SK-N-SH (cell line): ENCODE data around the gene TP73. TPM values are rescaled to one million over a fixed set of nuclear protein-coding genes. Genes with fewer than 3 reads are reported as not detected.

Source experiments
- CTCF ChIA-PET: fragments of 300-600, 350-600 bp; formaldehyde crosslinking; extraction: SDS; loops from one replicate; lab custom pipeline; 2021; lab: Yijun Ruan, JAX
- POLR2A ChIA-PET: fragments of 350-600 bp; sonication (Branson Sonifier 250); formaldehyde crosslinking; extraction: SDS; loops from one replicate; lab custom pipeline; 2020; ENCODE audit warnings: antibody characterized with exemption, inconsistent platforms; lab: Yijun Ruan, JAX
- DNase-seq: peaks from one replicate; pipeline ENCODE4 v3.0.0; 2012
- H2AFZ ChIP-seq: fragments of 200-600 bp; sonication (generic); 2 replicates; pipeline ENCODE4 v1.8.1; 2016; ENCODE audit warnings: antibody characterized with exemption, mild to moderate bottlenecking, low read depth
- H3F3A ChIP-seq: fragments of 200-600 bp; sonication (generic); replicated peaks from 2 replicates; pipeline ENCODE3; 2016; ENCODE audit warnings: antibody characterized with exemption, mild to moderate bottlenecking; ENCODE audit not compliant: insufficient read depth
- H3K27ac ChIP-seq, 2 experiments: fragments of 200-500 bp in 1 of 2; fragments of 200-600 bp in 1 of 2; sonication (Bioruptor generic) in 1 of 2; sonication (generic), shearing (Covaris generic) in 1 of 2; 2 replicates each; pipeline versions ENCODE4 v1.5.1 to v1.6.1; 2014 to 2016; ENCODE audit warnings: low read depth in 2 of 2, inconsistent platforms in 1 of 2, low read length in 1 of 2, mild to moderate bottlenecking in 1 of 2, mixed read lengths in 1 of 2
- H3K27me3 ChIP-seq: fragments of 200-600 bp; sonication (generic), shearing (Covaris generic); 2 replicates; pipeline ENCODE4 v1.6.1; 2016; ENCODE audit warnings: mixed run types; ENCODE audit not compliant: insufficient read depth
- H3K36me3 ChIP-seq, 2 experiments: fragments of 200-500 bp in 1 of 2; fragments of 200-600 bp in 1 of 2; sonication (Bioruptor generic) in 1 of 2; sonication (generic) in 1 of 2; replicated peaks in 1 of 2; 2 replicates each; pipeline versions ENCODE3 to v1.5.1; 2014 to 2016; ENCODE audit warnings: low read length in 1 of 2, mild to moderate bottlenecking in 1 of 2; ENCODE audit not compliant: insufficient read depth in 2 of 2, control insufficient read depth in 1 of 2
- H3K4me1 ChIP-seq, 2 experiments: fragments of 200-500 bp in 1 of 2; fragments of 200-600 bp in 1 of 2; sonication (Bioruptor generic) in 1 of 2; sonication (generic), shearing (Covaris generic) in 1 of 2; 2 replicates each; pipeline versions ENCODE4 v1.5.1 to v1.6.1; 2014 to 2016; ENCODE audit warnings: low read depth in 1 of 2, low read length in 1 of 2, mixed run types in 1 of 2; ENCODE audit not compliant: insufficient read depth in 2 of 2, control insufficient read depth in 1 of 2
- H3K4me2 ChIP-seq: fragments of 200-600 bp; sonication (generic), shearing (Covaris generic); 2 replicates; pipeline ENCODE4 v1.6.1; 2017; ENCODE audit warnings: mixed run types
- H3K4me3 ChIP-seq, 2 experiments: fragments of 200-500 bp in 1 of 2; fragments of 200-600 bp in 1 of 2; sonication (Bioruptor generic) in 1 of 2; sonication (generic), shearing (Covaris generic) in 1 of 2; 2 replicates each; pipeline versions ENCODE4 v1.5.1 to v1.8.1; 2014 to 2016; ENCODE audit warnings: low read depth in 2 of 2, inconsistent platforms in 1 of 2, low read length in 1 of 2, mild to moderate bottlenecking in 1 of 2, mixed read lengths in 1 of 2, moderate library complexity in 1 of 2
- H3K79me2 ChIP-seq: fragments of 200-600 bp; sonication (generic); 2 replicates; pipeline ENCODE4 v1.8.1; 2017; ENCODE audit warnings: mild to moderate bottlenecking; ENCODE audit not compliant: insufficient read depth
- H3K9ac ChIP-seq: fragments of 200-600 bp; sonication (generic); 2 replicates; pipeline ENCODE4 v1.6.1; 2017; ENCODE audit warnings: mixed run types
- H3K9me2 ChIP-seq: fragments of 200-600 bp; sonication (generic); 2 replicates; pipeline ENCODE4 v1.6.1; 2017; ENCODE audit warnings: mixed run types
- H3K9me3 ChIP-seq: fragments of 200-600 bp; sonication (generic); 2 replicates; pipeline ENCODE4 v1.6.1; 2017; ENCODE audit warnings: mixed run types, mild to moderate bottlenecking, moderate library complexity
- H4K20me1 ChIP-seq: fragments of 200-600 bp; sonication (generic); 2 replicates; pipeline ENCODE4 v1.6.1; 2017; ENCODE audit warnings: mild to moderate bottlenecking, mixed run types; ENCODE audit not compliant: insufficient read depth
- CHD2 ChIP-seq: fragments of 150-350 bp; IDR thresholded peaks from 2 replicates; pipeline ENCODE4 v1.6.1; 2018; ENCODE audit warnings: low read length; ENCODE audit not compliant: partially characterized antibody
- FOSL2 ChIP-seq: IDR thresholded peaks from 2 replicates; pipeline ENCODE4 v1.4.0; 2012; ENCODE audit warnings: low read depth, mild to moderate bottlenecking, moderate library complexity, borderline replicate concordance
- FOXJ3 ChIP-seq: sonication (generic); formaldehyde crosslinking; IDR thresholded peaks from 2 replicates; pipeline ENCODE4 v1.5.1; 2020; ENCODE audit warnings: mild to moderate bottlenecking, missing genetic modification reagents
- FOXM1 ChIP-seq: IDR thresholded peaks from 2 replicates; pipeline ENCODE4 v1.4.0; 2012; ENCODE audit warnings: low read depth, mild to moderate bottlenecking
- GABPA ChIP-seq: IDR thresholded peaks from 2 replicates; pipeline ENCODE4 v1.4.0; 2012; ENCODE audit warnings: low read depth, mild to moderate bottlenecking
- MEF2A ChIP-seq: IDR thresholded peaks from 2 replicates; pipeline ENCODE4 v1.4.0; 2012; ENCODE audit warnings: low read depth, borderline replicate concordance
- MXI1 ChIP-seq: IDR thresholded peaks from 2 replicates; pipeline ENCODE4 v1.6.1; 2012; ENCODE audit warnings: mild to moderate bottlenecking, low read depth, low read length, improper control_type of control experiment
- NRF1 ChIP-seq: IDR thresholded peaks from 2 replicates; pipeline ENCODE4 v1.6.1; 2012; ENCODE audit warnings: low read depth, mild to moderate bottlenecking, low read length
- POLR2AphosphoS5 ChIP-seq: IDR thresholded peaks from 2 replicates; pipeline ENCODE4 v1.6.1; 2012; ENCODE audit warnings: low read depth, low read length
- SIN3A ChIP-seq: IDR thresholded peaks from 2 replicates; pipeline ENCODE4 v1.6.1; 2012; ENCODE audit warnings: low read depth, mild to moderate bottlenecking, low read length, moderate library complexity, borderline replicate concordance
- TAF1 ChIP-seq: IDR thresholded peaks from 2 replicates; pipeline ENCODE4 v1.6.1; 2012; ENCODE audit warnings: low read depth, mild to moderate bottlenecking, low read length, moderate library complexity, borderline replicate concordance
- TCF12 ChIP-seq: IDR thresholded peaks from 2 replicates; pipeline ENCODE4 v1.4.0; 2012
- TEAD4 ChIP-seq: IDR thresholded peaks from 2 replicates; pipeline ENCODE4 v1.4.0; 2012; ENCODE audit warnings: mild to moderate bottlenecking, borderline replicate concordance; ENCODE audit not compliant: insufficient read depth
- YY1 ChIP-seq: IDR thresholded peaks from 2 replicates; pipeline ENCODE4 v1.4.0; 2012; ENCODE audit warnings: low read depth, mild to moderate bottlenecking
- WGBS: methylation state at CpG from one replicate; pipeline ENCODE4 v1.1.6; 2017; ENCODE audit warnings: low lambda C conversion rate; 5-methylcytosine and 5-hydroxymethylcytosine counted together
- polyA plus RNA-seq, 3 experiments: library from polyadenylated mRNA; depleted of rRNA; stranded (reverse); fragments of >200 nt; gene quantifications; 2 replicates each; pipeline ENCODE4 v1.2.3, GENCODE V29; 2012
- TF ChIP-seq, protein P1 (sequence below): IDR thresholded peaks from 2 replicates; pipeline ENCODE4 v1.4.0; 2012; ENCODE audit warnings: low read depth, borderline replicate concordance
- TF ChIP-seq, protein P2 (sequence below): fragments of 200-600 bp; sonication (generic); IDR thresholded peaks from 2 replicates; pipeline ENCODE4 v1.6.1; 2017; ENCODE audit warnings: antibody characterized with exemption, mild to moderate bottlenecking, moderate library complexity
- TF ChIP-seq, protein P3 (sequence below): IDR thresholded peaks from 2 replicates; pipeline ENCODE4 v1.4.0; 2012; ENCODE audit warnings: low read depth, borderline replicate concordance

TP73 gene
- polyA plus RNA-seq, 1 of the 3 experiments (the other 2 are of a cell fraction), result 0.64 TPM

- CTCF ChIA-PET, result interaction anchor here (1.0 to 3.8 kb wide), 4 partner anchors 14 to 53 kb away, joined by 3 to 19 read pairs (median 4); no protein-coding TSS in a partner anchor
Measured at GRCh38 chr1:3681231-3681897, 29.0 kb downstream of the TP73 start.

GRCh38 chr1:3681898-3682806 lies 29.8 kb downstream of the TP73 start:
- H4K20me1 ChIP-seq, result no peaks in the 10 kb centered on the region
- no peak overlapping the region for H2AFZ ChIP-seq
- no peaks in the 10 kb centered on the region for H3F3A ChIP-seq
- H3K27ac ChIP-seq, result no peak overlapping the region
- H3K27me3 ChIP-seq, result no peaks in the 10 kb centered on the region
- H3K36me3 ChIP-seq, result no peaks in the 10 kb centered on the region
- no peaks in the 10 kb centered on the region for H3K9me3 ChIP-seq
- TF ChIP-seq POLR2AphosphoS5, result no peak
- TF ChIP-seq NRF1, result no peak
- no peak for TF ChIP-seq FOXJ3 (CRISPR knock-in tag)
- TF ChIP-seq TEAD4, result no peak
- no peak for TF ChIP-seq FOSL2
- no peak for TF ChIP-seq FOXM1
- TF ChIP-seq, protein P1, sequence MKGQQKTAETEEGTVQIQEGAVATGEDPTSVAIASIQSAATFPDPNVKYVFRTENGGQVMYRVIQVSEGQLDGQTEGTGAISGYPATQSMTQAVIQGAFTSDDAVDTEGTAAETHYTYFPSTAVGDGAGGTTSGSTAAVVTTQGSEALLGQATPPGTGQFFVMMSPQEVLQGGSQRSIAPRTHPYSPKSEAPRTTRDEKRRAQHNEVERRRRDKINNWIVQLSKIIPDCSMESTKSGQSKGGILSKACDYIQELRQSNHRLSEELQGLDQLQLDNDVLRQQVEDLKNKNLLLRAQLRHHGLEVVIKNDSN, result no peak
- TF ChIP-seq SIN3A, result no peak
- TF ChIP-seq, protein P2, sequence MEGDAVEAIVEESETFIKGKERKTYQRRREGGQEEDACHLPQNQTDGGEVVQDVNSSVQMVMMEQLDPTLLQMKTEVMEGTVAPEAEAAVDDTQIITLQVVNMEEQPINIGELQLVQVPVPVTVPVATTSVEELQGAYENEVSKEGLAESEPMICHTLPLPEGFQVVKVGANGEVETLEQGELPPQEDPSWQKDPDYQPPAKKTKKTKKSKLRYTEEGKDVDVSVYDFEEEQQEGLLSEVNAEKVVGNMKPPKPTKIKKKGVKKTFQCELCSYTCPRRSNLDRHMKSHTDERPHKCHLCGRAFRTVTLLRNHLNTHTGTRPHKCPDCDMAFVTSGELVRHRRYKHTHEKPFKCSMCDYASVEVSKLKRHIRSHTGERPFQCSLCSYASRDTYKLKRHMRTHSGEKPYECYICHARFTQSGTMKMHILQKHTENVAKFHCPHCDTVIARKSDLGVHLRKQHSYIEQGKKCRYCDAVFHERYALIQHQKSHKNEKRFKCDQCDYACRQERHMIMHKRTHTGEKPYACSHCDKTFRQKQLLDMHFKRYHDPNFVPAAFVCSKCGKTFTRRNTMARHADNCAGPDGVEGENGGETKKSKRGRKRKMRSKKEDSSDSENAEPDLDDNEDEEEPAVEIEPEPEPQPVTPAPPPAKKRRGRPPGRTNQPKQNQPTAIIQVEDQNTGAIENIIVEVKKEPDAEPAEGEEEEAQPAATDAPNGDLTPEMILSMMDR, result no peak
- TF ChIP-seq TCF12, result no peak
- TF ChIP-seq MEF2A, result no peak
- TF ChIP-seq, protein P3, sequence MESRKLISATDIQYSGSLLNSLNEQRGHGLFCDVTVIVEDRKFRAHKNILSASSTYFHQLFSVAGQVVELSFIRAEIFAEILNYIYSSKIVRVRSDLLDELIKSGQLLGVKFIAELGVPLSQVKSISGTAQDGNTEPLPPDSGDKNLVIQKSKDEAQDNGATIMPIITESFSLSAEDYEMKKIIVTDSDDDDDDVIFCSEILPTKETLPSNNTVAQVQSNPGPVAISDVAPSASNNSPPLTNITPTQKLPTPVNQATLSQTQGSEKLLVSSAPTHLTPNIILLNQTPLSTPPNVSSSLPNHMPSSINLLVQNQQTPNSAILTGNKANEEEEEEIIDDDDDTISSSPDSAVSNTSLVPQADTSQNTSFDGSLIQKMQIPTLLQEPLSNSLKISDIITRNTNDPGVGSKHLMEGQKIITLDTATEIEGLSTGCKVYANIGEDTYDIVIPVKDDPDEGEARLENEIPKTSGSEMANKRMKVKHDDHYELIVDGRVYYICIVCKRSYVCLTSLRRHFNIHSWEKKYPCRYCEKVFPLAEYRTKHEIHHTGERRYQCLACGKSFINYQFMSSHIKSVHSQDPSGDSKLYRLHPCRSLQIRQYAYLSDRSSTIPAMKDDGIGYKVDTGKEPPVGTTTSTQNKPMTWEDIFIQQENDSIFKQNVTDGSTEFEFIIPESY, result no peak
- TF ChIP-seq YY1, result no peak
- TF ChIP-seq GABPA, result no peak
- no peak for TF ChIP-seq CHD2
- no CpG with 5 or more reads among the region's 27 CpGs for WGBS
- ChIA-PET CTCF (interaction anchor here (1.2 to 3.8 kb wide), 3 partner anchors 13 to 63 kb away, joined by 3 to 19 read pairs (median 6); no protein-coding TSS in a partner anchor), POLR2A (no interaction called here)
- no peaks in the 10 kb centered on the region for H3K79me2 ChIP-seq
- H3K9me2 ChIP-seq, result no peaks in the 10 kb centered on the region
- no peak for DNase-seq
- no peak overlapping the region for H3K4me2 ChIP-seq
- no peak overlapping the region for H3K4me3 ChIP-seq
- no peaks in the 10 kb centered on the region; a peak in 1 of 4 replicates for H3K4me1 ChIP-seq
- H3K9ac ChIP-seq, result no peak overlapping the region

More at GRCh38 chr1:3681231-3681897, 29.0 kb downstream of the TP73 start:
- Histone ChIP-seq H3K4me3 (no peak overlapping the region), H3K4me2 (no peak overlapping the region), H2AFZ (no peak overlapping the region), H3K4me1 (no peaks in the 10 kb centered on the region; a peak in 1 of 4 replicates), H3K27me3 (no peaks in the 10 kb centered on the region), H3K9me2 (no peaks in the 10 kb centered on the region), H3K27ac (no peak overlapping the region; a peak in 1 of 4 replicates), H3K9me3 (no peaks in the 10 kb centered on the region), H3F3A (no peaks in the 10 kb centered on the region), H4K20me1 (no peaks in the 10 kb centered on the region), H3K9ac (no peak overlapping the region), H3K79me2 (no peaks in the 10 kb centered on the region), H3K36me3 (no peaks in the 10 kb centered on the region)
- DNase-seq, result no peak
- no CpG with 5 or more reads among the region's 19 CpGs for WGBS
- POLR2A ChIA-PET, result no interaction called here
- TF ChIP-seq TAF1 (no peak), MXI1 (no peak), TEAD4 (no peak)
